GM23338 (cell line): ENCODE results near the gene CABLES2. TPM values are rescaled to one million over a fixed set of nuclear protein-coding genes. Genes with fewer than 3 reads are reported as not detected.

Source experiments
- ATAC-seq: fragments of 200-7000 bp; cut with Tn5 transposase; 3 replicates; pipeline ENCODE4 v1.9.1; 2020
- DNase-seq: peaks from one replicate; pipeline ENCODE4 v3.0.0-alpha.2; 2015; ENCODE audit warnings: low spot score
- H2AFZ ChIP-seq: fragments of 200-600 bp; sonication (generic); 2 replicates; pipeline ENCODE4 v1.8.0; 2016; ENCODE audit warnings: antibody characterized with exemption, mild to moderate bottlenecking, moderate library complexity
- H3F3A ChIP-seq: fragments of 200-600 bp; sonication (generic); replicated peaks from 2 replicates; pipeline ENCODE4 v1.8.0; 2017; ENCODE audit warnings: antibody characterized with exemption, mixed run types, low read depth
- H3K27ac ChIP-seq: fragments of 200-600 bp; sonication (generic); 2 replicates; pipeline ENCODE4 v1.6.1; 2016; ENCODE audit warnings: low read depth
- H3K27me3 ChIP-seq: fragments of 200-600 bp; sonication (generic); 2 replicates; pipeline ENCODE4 v1.8.0; 2016; ENCODE audit warnings: mild to moderate bottlenecking, mixed run types, moderate library complexity; ENCODE audit not compliant: insufficient read depth
- H3K36me3 ChIP-seq: fragments of 200-600 bp; sonication (generic); 2 replicates; pipeline ENCODE4 v1.8.0; 2016; ENCODE audit warnings: mild to moderate bottlenecking; ENCODE audit not compliant: insufficient read depth
- H3K4me1 ChIP-seq: fragments of 200-600 bp; sonication (generic); 2 replicates; pipeline ENCODE4 v1.8.0; 2016; ENCODE audit warnings: mild to moderate bottlenecking, moderate library complexity; ENCODE audit not compliant: insufficient read depth
- H3K4me2 ChIP-seq: fragments of 200-600 bp; sonication (generic); 2 replicates; pipeline ENCODE4 v1.7.1; 2017; ENCODE audit warnings: mixed run types
- H3K4me3 ChIP-seq: fragments of 200-600 bp; sonication (generic); 2 replicates; pipeline ENCODE4 v1.6.1; 2016; ENCODE audit warnings: mixed run types
- H3K79me2 ChIP-seq: fragments of 200-600 bp; sonication (generic); replicated peaks from 2 replicates; pipeline ENCODE4 v1.8.0; 2017; ENCODE audit warnings: mild to moderate bottlenecking; ENCODE audit not compliant: insufficient read depth
- H3K9me2 ChIP-seq: fragments of 200-600 bp; sonication (generic); 2 replicates; pipeline ENCODE4 v1.8.0; 2017; ENCODE audit not compliant: insufficient read depth
- H4K20me1 ChIP-seq: fragments of 200-600 bp; sonication (generic); replicated peaks from 2 replicates; pipeline ENCODE4 v1.8.0; 2017; ENCODE audit warnings: mild to moderate bottlenecking; ENCODE audit not compliant: insufficient read depth
- H3K27ac Mint-ChIP-seq: 2 replicates; pipeline ENCODE4 v1.8.0; 2020; ENCODE audit warnings: inconsistent platforms, mild to moderate bottlenecking, moderate library complexity, mixed read lengths
- H3K27me3 Mint-ChIP-seq: 3 replicates; pipeline ENCODE4 v1.8.0; 2022; ENCODE audit warnings: low read depth, mild to moderate bottlenecking, moderate library complexity, mixed read lengths, inconsistent platforms; ENCODE audit not compliant: insufficient read depth, poor library complexity
- H3K36me3 Mint-ChIP-seq: 3 replicates; pipeline ENCODE4 v1.8.0; 2021; ENCODE audit warnings: low read depth, mild to moderate bottlenecking, inconsistent platforms, moderate library complexity, mixed read lengths
- H3K4me1 Mint-ChIP-seq: 3 replicates; pipeline ENCODE4 v1.8.0; 2020; ENCODE audit warnings: mild to moderate bottlenecking, inconsistent platforms, mixed read lengths
- H3K4me3 Mint-ChIP-seq: 3 replicates; pipeline ENCODE4 v1.8.0; 2021; ENCODE audit warnings: moderate library complexity, mild to moderate bottlenecking, inconsistent platforms, mixed read lengths
- H3K9me3 Mint-ChIP-seq: 3 replicates; pipeline ENCODE4 v1.8.0; 2020; ENCODE audit warnings: moderate library complexity, mild to moderate bottlenecking, inconsistent platforms, mixed read lengths
- CREB1 ChIP-seq: fragments of 250-450 bp; sonication (Bioruptor Pico); IDR thresholded peaks from 2 replicates; pipeline ENCODE4 v1.5.0; 2020; ENCODE audit warnings: low read depth, mild to moderate bottlenecking, moderate library complexity
- EZH2phosphoT487 ChIP-seq: fragments of 200-600 bp; sonication (generic); IDR thresholded peaks from one replicate; pipeline ENCODE4 v1.8.1; 2018; ENCODE audit warnings: antibody characterized with exemption; ENCODE audit not compliant: unreplicated experiment
- JUNB ChIP-seq: IDR thresholded peaks from one replicate; pipeline ENCODE4 v1.6.1; 2016; ENCODE audit warnings: antibody characterized with exemption; ENCODE audit not compliant: unreplicated experiment
- NANOG ChIP-seq: IDR thresholded peaks from 2 replicates; pipeline ENCODE4 v1.6.1; 2016; ENCODE audit warnings: antibody characterized with exemption, borderline replicate concordance
- POLR2AphosphoS5 ChIP-seq: IDR thresholded peaks from 2 replicates; pipeline ENCODE4 v1.6.1; 2016; ENCODE audit warnings: antibody characterized with exemption, low read depth
- REST ChIP-seq: IDR thresholded peaks from one replicate; pipeline ENCODE4 v1.6.1; 2018; ENCODE audit warnings: antibody characterized with exemption; ENCODE audit not compliant: unreplicated experiment
- ZNF114 ChIP-seq: fragments of 250-450 bp; sonication (Bioruptor Pico); IDR thresholded peaks from 2 replicates; pipeline ENCODE4 v1.5.0; 2020; ENCODE audit warnings: mild to moderate bottlenecking, moderate library complexity
- ZNF331 ChIP-seq: fragments of 250-450 bp; sonication (Bioruptor Pico); IDR thresholded peaks from 2 replicates; pipeline ENCODE4 v1.5.0; 2020; ENCODE audit warnings: low read depth, mild to moderate bottlenecking, moderate library complexity
- polyA plus RNA-seq: library from polyadenylated mRNA; unstranded; fragments of >200 nt; fragmentation: Nextera tagmentation; extraction: Ambion mirVana; gene quantifications from 2 replicates; pipeline ENCODE4 v1.2.1, GENCODE V29; 2016
- total RNA-seq: library from RNA; depleted of rRNA; stranded (reverse); fragments of >200 nt; shearing (Covaris generic); gene quantifications from 2 replicates; pipeline ENCODE4 v1.2.3, GENCODE V29; 2014
- TF ChIP-seq, protein P1 (sequence below): IDR thresholded peaks from 2 replicates; pipeline ENCODE4 v1.6.1; 2016; ENCODE audit warnings: antibody characterized with exemption
- TF ChIP-seq, protein P2 (sequence below), 2 experiments: fragments of 200-600 bp in 1 of 2; sonication (generic) in 1 of 2; conservative IDR thresholded peaks; 2 replicates each; pipeline versions ENCODE4 v1.5.1 to v1.6.1; 2016 to 2017; ENCODE audit warnings: antibody characterized with exemption in 2 of 2, low read depth in 2 of 2, mild to moderate bottlenecking in 2 of 2, moderate library complexity in 1 of 2

Gene CABLES2
- total and polyA plus RNA-seq, 2 experiments from 2014 or later = 4.3 to 12.7 TPM

DNA sequence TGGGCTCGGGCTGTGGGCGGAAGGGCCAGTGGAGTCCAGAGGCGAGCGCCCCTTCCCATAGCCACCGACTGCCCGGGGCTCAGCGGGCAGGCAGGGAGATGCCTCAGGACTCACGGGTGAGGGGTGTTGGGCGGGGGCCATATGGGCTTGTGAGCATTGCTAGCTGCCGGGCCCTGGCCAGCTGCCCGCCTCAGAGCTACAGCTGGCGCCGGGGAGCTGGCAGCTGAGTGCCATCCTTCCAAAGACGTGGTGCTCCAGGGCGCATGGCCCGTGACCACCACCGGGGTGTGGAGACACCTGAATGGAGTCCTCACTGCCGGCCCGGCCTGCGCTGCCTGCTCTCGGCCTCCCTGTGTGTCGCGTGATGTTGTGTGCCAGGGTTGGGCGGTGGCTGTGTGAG is 30.8 kb upstream of the CABLES2 start (continued):
- TF ChIP-seq, protein P1, sequence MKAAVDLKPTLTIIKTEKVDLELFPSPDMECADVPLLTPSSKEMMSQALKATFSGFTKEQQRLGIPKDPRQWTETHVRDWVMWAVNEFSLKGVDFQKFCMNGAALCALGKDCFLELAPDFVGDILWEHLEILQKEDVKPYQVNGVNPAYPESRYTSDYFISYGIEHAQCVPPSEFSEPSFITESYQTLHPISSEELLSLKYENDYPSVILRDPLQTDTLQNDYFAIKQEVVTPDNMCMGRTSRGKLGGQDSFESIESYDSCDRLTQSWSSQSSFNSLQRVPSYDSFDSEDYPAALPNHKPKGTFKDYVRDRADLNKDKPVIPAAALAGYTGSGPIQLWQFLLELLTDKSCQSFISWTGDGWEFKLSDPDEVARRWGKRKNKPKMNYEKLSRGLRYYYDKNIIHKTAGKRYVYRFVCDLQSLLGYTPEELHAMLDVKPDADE = no peak
- no peak for TF ChIP-seq CREB1 (CRISPR knock-in tag)
- TF ChIP-seq EZH2phosphoT487 = no peak
- TF ChIP-seq JUNB = no peak
- TF ChIP-seq POLR2AphosphoS5 = no peak
- no peak for TF ChIP-seq ZNF114 (CRISPR knock-in tag)

- H3K9me3 Mint-ChIP-seq = no peaks in the 10 kb centered on the region
- TF ChIP-seq, protein P2, sequence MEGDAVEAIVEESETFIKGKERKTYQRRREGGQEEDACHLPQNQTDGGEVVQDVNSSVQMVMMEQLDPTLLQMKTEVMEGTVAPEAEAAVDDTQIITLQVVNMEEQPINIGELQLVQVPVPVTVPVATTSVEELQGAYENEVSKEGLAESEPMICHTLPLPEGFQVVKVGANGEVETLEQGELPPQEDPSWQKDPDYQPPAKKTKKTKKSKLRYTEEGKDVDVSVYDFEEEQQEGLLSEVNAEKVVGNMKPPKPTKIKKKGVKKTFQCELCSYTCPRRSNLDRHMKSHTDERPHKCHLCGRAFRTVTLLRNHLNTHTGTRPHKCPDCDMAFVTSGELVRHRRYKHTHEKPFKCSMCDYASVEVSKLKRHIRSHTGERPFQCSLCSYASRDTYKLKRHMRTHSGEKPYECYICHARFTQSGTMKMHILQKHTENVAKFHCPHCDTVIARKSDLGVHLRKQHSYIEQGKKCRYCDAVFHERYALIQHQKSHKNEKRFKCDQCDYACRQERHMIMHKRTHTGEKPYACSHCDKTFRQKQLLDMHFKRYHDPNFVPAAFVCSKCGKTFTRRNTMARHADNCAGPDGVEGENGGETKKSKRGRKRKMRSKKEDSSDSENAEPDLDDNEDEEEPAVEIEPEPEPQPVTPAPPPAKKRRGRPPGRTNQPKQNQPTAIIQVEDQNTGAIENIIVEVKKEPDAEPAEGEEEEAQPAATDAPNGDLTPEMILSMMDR (conservative IDR thresholded peaks at IDR 0.05; ENCODE audit: low read depth in 2 of 2) = no peak
- TF ChIP-seq REST (no peak), POLR2AphosphoS5 (no peak), NANOG (no peak), ZNF331 (CRISPR knock-in tag) (no peak)
Measured at GRCh38 chr20:62437496-62437895, 30.4 kb upstream of the CABLES2 start.

More at GRCh38 chr20:62437496-62437895, 30.4 kb upstream of the CABLES2 start:
- Histone ChIP-seq H2AFZ (no peak overlapping the region), H4K20me1 (no peaks in the 10 kb centered on the region), H3K4me2 (no peak overlapping the region), H3K27ac (no peak overlapping the region), H3K9me2 (no peaks in the 10 kb centered on the region), H3K4me1 (no peaks in the 10 kb centered on the region), H3K79me2 (no peaks in the 10 kb centered on the region), H3K36me3 (no peaks in the 10 kb centered on the region), H3K4me3 (no peak overlapping the region), H3F3A (0 out of 2 replicates have a peak, but pooled peaks cover 4% of the 10 kb centered on the region), H3K27me3 (no peaks in the 10 kb centered on the region)
- Mint-ChIP-seq H3K4me1 (no peaks in the 10 kb centered on the region; the same call in 2 of the 3 replicates), H3K27me3 (peaks cover 19% of the 10 kb centered on the region), H3K4me3 (no peak overlapping the region), H3K27ac (no peak overlapping the region), H3K36me3 (no peaks in the 10 kb centered on the region)
- no peak for ATAC-seq
- DNase-seq = no peak
